OCI-LY7 (cell line): ENCODE results near the gene ZCRB1. TPM values are rescaled to one million over a fixed set of nuclear protein-coding genes. Genes with fewer than 3 reads are reported as not detected.

ENCODE experiments used
- Bru-seq: library from RNA; stranded (reverse); fragments of 400-500 nt; gene quantifications from one replicate; lab custom pipeline; 2021; lab: Mats Ljungman, UMichigan
- BruChase-seq, 2 experiments: library from RNA; stranded (reverse); fragments of 400-500 nt; gene quantifications; one replicate each; lab custom pipeline; 2021; lab: Mats Ljungman, UMichigan
- BruUV-seq: library from RNA; stranded (reverse); fragments of 400-500 nt; replicated peaks from 2 replicates; lab custom pipeline; 2021; lab: Mats Ljungman, UMichigan
- CTCF ChIA-PET: fragments of 300-600 bp; sonication (Branson Sonifier 250); formaldehyde crosslinking; loops from one replicate; lab custom pipeline; 2022; ENCODE audit warnings: antibody characterized with exemption; ENCODE audit not compliant: unreplicated experiment; lab: Charles Lee
- POLR2A ChIA-PET: fragments of 300-600 bp; sonication (Branson Sonifier 250); formaldehyde crosslinking; loops from one replicate; lab custom pipeline; 2022; ENCODE audit warnings: antibody characterized with exemption; lab: Charles Lee
- DNase-seq: peaks from one replicate; pipeline ENCODE4 v3.0.0-alpha.2; 2015; ENCODE audit warnings: low spot score
- H2AFZ ChIP-seq: fragments of 200-600 bp; sonication (generic), shearing (Covaris generic); 2 replicates; pipeline ENCODE4 v1.6.1; 2014; ENCODE audit warnings: mild to moderate bottlenecking, antibody characterized with exemption, low read length, moderate library complexity
- H3K27ac ChIP-seq: fragments of 200-600 bp; sonication (generic); 2 replicates; pipeline ENCODE4 v1.5.1; 2014; ENCODE audit warnings: mixed run types, low read depth, mild to moderate bottlenecking, moderate library complexity, low read length, inconsistent platforms; ENCODE audit not compliant: poor library complexity, severe bottlenecking
- H3K36me3 ChIP-seq: fragments of 200-600 bp; sonication (generic); 2 replicates; pipeline ENCODE4 v1.6.1; 2014; ENCODE audit warnings: mild to moderate bottlenecking, antibody characterized with exemption, low read length, moderate library complexity, mixed read lengths; ENCODE audit not compliant: insufficient read depth
- H3K4me1 ChIP-seq: fragments of 200-600 bp; sonication (generic); 2 replicates; pipeline ENCODE4 v1.5.1; 2014; ENCODE audit warnings: mild to moderate bottlenecking, low read length; ENCODE audit not compliant: insufficient read depth, poor library complexity, severe bottlenecking
- H3K4me2 ChIP-seq: fragments of 200-600 bp; sonication (generic); 2 replicates; pipeline ENCODE4 v1.6.1; 2014; ENCODE audit warnings: mild to moderate bottlenecking, low read length
- H3K4me3 ChIP-seq: fragments of 200-600 bp; sonication (generic); 2 replicates; pipeline ENCODE4 v1.5.1; 2014; ENCODE audit warnings: mild to moderate bottlenecking, low read depth, low read length; ENCODE audit not compliant: poor library complexity, severe bottlenecking
- H3K79me2 ChIP-seq: fragments of 200-600 bp; sonication (generic); 2 replicates; pipeline ENCODE4 v1.6.1; 2016; ENCODE audit warnings: low read depth, mild to moderate bottlenecking, low read length, moderate library complexity, mixed read lengths; ENCODE audit not compliant: insufficient read depth
- H3K9me2 ChIP-seq: fragments of 200-600 bp; sonication (generic); 2 replicates; pipeline ENCODE4 v1.6.1; 2016; ENCODE audit warnings: mild to moderate bottlenecking, low read length, mixed read lengths; ENCODE audit not compliant: insufficient read depth
- H3K9me3 ChIP-seq: fragments of 200-600 bp; sonication (generic); 2 replicates; pipeline ENCODE4 v1.6.1; 2014; ENCODE audit warnings: mild to moderate bottlenecking, mixed run types, low read length, mixed read lengths
- H4K20me1 ChIP-seq: fragments of 200-600 bp; sonication (generic); 2 replicates; pipeline ENCODE4 v1.6.1; 2014; ENCODE audit warnings: mild to moderate bottlenecking, antibody characterized with exemption, low read length, moderate library complexity, mixed read lengths; ENCODE audit not compliant: insufficient read depth
- CTCF ChIP-seq: fragments of 200-600 bp; sonication (generic); conservative IDR thresholded peaks from 2 replicates; pipeline ENCODE4 v1.5.1; 2014; ENCODE audit warnings: mild to moderate bottlenecking, antibody characterized with exemption, low read length, moderate library complexity, mixed read lengths
- EZH2phosphoT487 ChIP-seq: fragments of 200-600 bp; sonication (generic); IDR thresholded peaks from 2 replicates; pipeline ENCODE4 v1.6.1; 2018; ENCODE audit warnings: low read depth, borderline replicate concordance, mild to moderate bottlenecking, mixed run types, antibody characterized with exemption, low read length, moderate library complexity, mixed read lengths
- intact Hi-C: fragments of 100-400 bp; cut with micrococcal nuclease; formaldehyde crosslinking; loops from one replicate; pipeline ENCODE4 v1.10.0; 2022; ENCODE audit not compliant: unreplicated experiment
- long read RNA-seq: library from polyadenylated mRNA; stranded (forward); transcript quantifications from one replicate; pipeline ENCODE4 v2.0.0, GENCODE V29; 2022
- total RNA-seq, 2 experiments: library from RNA; depleted of rRNA in 1 of 2; stranded (reverse); fragments of >200 nt in 1 of 2; shearing (Covaris generic) in 1 of 2; gene quantifications; 2 replicates each; pipeline ENCODE4 v1.2.3, GENCODE V29; 2014 to 2022

The ZCRB1 gene
- 25.7 and 29.7 TPM in 2 replicates for total RNA-seq (2014; rRNA removed; shearing (Covaris generic))
- total RNA-seq (2022) = 56.0 and 68.5 TPM in 2 replicates
- Bru-seq, nascent RNA = percentile 75 among the genes with signal in this experiment
- percentile 80 among the genes with signal in this experiment for BruChase-seq, experiment 1, labeled RNA remaining after a 6-hour chase
- percentile 69 among the genes with signal in this experiment for BruChase-seq, experiment 2, labeled RNA remaining after a 2-hour chase
- long read RNA-seq, transcript ZCRB1-201 (8 exons, 1,827 nt) = major isoform, 80 of 85 reads
- long read RNA-seq, partial matches to known transcripts = 4 of 85 reads
- long read RNA-seq, other reads (novel, unspliced or antisense) = 1 of 85 reads

- H3K27ac ChIP-seq = peak within 1 kb of the TSS; percentile 69
- peaks cover 62% of the 10 kb centered on the region for H3K79me2 ChIP-seq
- intact Hi-C loops = loop anchor here (1.0 to 5.0 kb wide), 3 partner anchors 89 to 184 kb away; partner anchors contain the start of gene GXYLT1
- H3K4me3 ChIP-seq = peak within 1 kb of the TSS; percentile 95
- POLR2A ChIA-PET = interaction anchor here (0.5 to 1.8 kb wide), 8 partner anchors 14 to 611 kb away, joined by 3 to 5 read pairs (median 3); no protein-coding TSS in a partner anchor
- TSS peak; percentile 81 for BruUV-seq
- peaks cover 37% of the 10 kb centered on the region for H3K4me1 ChIP-seq
- peak; percentile 89 for DNase-seq
- H4K20me1 ChIP-seq = peaks cover 20% of the 10 kb centered on the region
- H3K4me2 ChIP-seq = peak within 1 kb of the TSS; percentile 83
- peak within 1 kb of the TSS; percentile 77 for H2AFZ ChIP-seq
- TF ChIP-seq CTCF (no peak), EZH2phosphoT487 (no peak)
- peaks cover 24% of the 10 kb centered on the region for H3K36me3 ChIP-seq
- no peaks in the 10 kb centered on the region for H3K9me3 ChIP-seq
- H3K9me2 ChIP-seq = no peaks in the 10 kb centered on the region
- CTCF ChIA-PET = no interaction called here
Measured at GRCh38 chr12:42325653-42326474, at the start of gene ZCRB1, which contains the start of gene PPHLN1. Gene ZCRB1, minus strand, starts transcription at chr12:42326094. Its CDS starts 1,992 bp downstream, at chr12:42324102. Gene PPHLN1, plus strand, starts transcription at chr12:42326167. Its CDS starts 9,736 bp downstream, at chr12:42335903.

GRCh38 chr12:42373669-42374068 is 47.8 kb upstream of the ZCRB1 start:
- H3K4me1 ChIP-seq = no peaks in the 10 kb centered on the region
- H3K9me3 ChIP-seq = no peaks in the 10 kb centered on the region
- no TSS peak for BruUV-seq
- no peak overlapping the region for H3K27ac ChIP-seq
- peaks cover 4% of the 10 kb centered on the region; the same call in 1 of the 2 replicates for H4K20me1 ChIP-seq
- no peak for TF ChIP-seq EZH2phosphoT487
- no peak for TF ChIP-seq CTCF
- intact Hi-C loops = loop anchor here (5.0 kb wide), 1 partner anchor 241 kb away; no protein-coding TSS in a partner anchor
- ChIA-PET POLR2A (interaction anchor here (0.7 kb wide), 1 partner anchor 676 kb away, joined by 3 read pairs; no protein-coding TSS in a partner anchor), CTCF (no interaction called here)
- H2AFZ ChIP-seq = no peak overlapping the region
- no peak overlapping the region for H3K4me2 ChIP-seq
- H3K9me2 ChIP-seq = no peaks in the 10 kb centered on the region
- DNase-seq = no peak
- peaks cover 19% of the 10 kb centered on the region for H3K36me3 ChIP-seq
- H3K4me3 ChIP-seq = no peak overlapping the region
- no peaks in the 10 kb centered on the region for H3K79me2 ChIP-seq
